ENCODE measurements around the gene MYG1. TPM values are rescaled to one million over a fixed set of nuclear protein-coding genes. Genes with fewer than 3 reads are reported as not detected.

Gene MYG1
- total and polyA plus RNA-seq, 2 of the 13 experiments (the other 11 are each of a cell fraction or from before 2014, with no cell fraction given), result 38.6 to 58.0 TPM

GRCh38 chr12:53295070-53295890 is 4.2 kb upstream of the MYG1 start, which contains the start of gene PFDN5 (continued):
- TF ChIP-seq ARID4A (CRISPR knock-in tag; IDR thresholded peaks at IDR 0.05; ENCODE audit: borderline replicate concordance) (peak; percentile 95), CHCHD3 (CRISPR knock-in tag; IDR thresholded peaks at IDR 0.05) (no peak), ZNF576 (CRISPR knock-in tag; IDR thresholded peaks at IDR 0.05) (no peak), ZHX2 (IDR thresholded peaks at IDR 0.05; ENCODE audit: low read depth) (no peak), ZHX2 (CRISPR knock-in tag; IDR thresholded peaks at IDR 0.05; ENCODE audit: borderline replicate concordance) (no peak), ZNF564 (CRISPR knock-in tag; IDR thresholded peaks at IDR 0.05) (no peak), ZNF383 (CRISPR knock-in tag; IDR thresholded peaks at IDR 0.05; ENCODE audit: borderline replicate concordance) (no peak), ZNF891 (CRISPR knock-in tag; IDR thresholded peaks at IDR 0.05) (0 out of 2 replicates have a peak, but pooled peaks have one; percentile 18), FOXP1 (IDR thresholded peaks at IDR 0.05) (no peak), FOXP1 (CRISPR knock-in tag; IDR thresholded peaks at IDR 0.05) (peak; percentile 16; the same call in 1 of the 2 replicates), IRX3 (CRISPR knock-in tag; IDR thresholded peaks at IDR 0.05; ENCODE audit: borderline replicate concordance, low read depth) (no peak), MAFG (CRISPR knock-in tag; IDR thresholded peaks at IDR 0.05) (no peak), ZNF232 (CRISPR knock-in tag; IDR thresholded peaks at IDR 0.05; ENCODE audit: borderline replicate concordance) (peak; percentile 69; the same call in 1 of the 2 replicates), ZNF234 (CRISPR knock-in tag; conservative IDR thresholded peaks at IDR 0.05) (no peak), ZNF607 (CRISPR knock-in tag; IDR thresholded peaks at IDR 0.05; ENCODE audit: borderline replicate concordance) (peak; percentile 49; the same call in 1 of the 2 replicates), ZNF552 (CRISPR knock-in tag; IDR thresholded peaks at IDR 0.05; ENCODE audit: borderline replicate concordance) (no peak), XBP1 (CRISPR knock-in tag; IDR thresholded peaks at IDR 0.05) (no peak), ZFP90 (CRISPR knock-in tag; IDR thresholded peaks at IDR 0.05; ENCODE audit: borderline replicate concordance) (no peak), MIER3 (CRISPR knock-in tag; IDR thresholded peaks at IDR 0.05; ENCODE audit: borderline replicate concordance) (peak; percentile 90; the same call in 1 of the 2 replicates)

Data from HepG2 (cell line).